HG03108 (cell line): ENCODE data around the gene MINK1.
A peak's percentile ranks its signal among the peaks of the same experiment; 100 is the strongest.

Experiments used
- ATAC-seq: cut with Tn5 transposase; IDR thresholded peaks from one replicate; pipeline ENCODE4 v1.9.1; 2021; ENCODE audit warnings: moderate library complexity; ENCODE audit not compliant: unreplicated experiment

MINK1 gene

GRCh38 chr17:4833178-4833940, at the start of gene MINK1:
TSS of gene MINK1 (plus strand) at chr17:4833340. CDS start at chr17:4833584, 244 bp downstream.
- ATAC-seq, result peak; percentile 89

GRCh38 chr17:4785311-4786105, 47.6 kb upstream of the MINK1 start:
- no peak for ATAC-seq

- ATAC-seq, result no peak
These were observed 47.0 kb upstream of the MINK1 start, which contains the start of gene VMO1 for GRCh38 chr17:4786106-4786511. TSS of gene VMO1 (minus strand) at chr17:4786364. CDS start at chr17:4786352, 12 bp downstream.

GRCh38 chr17:4786516-4786915, 46.6 kb upstream of the MINK1 start:
- no peak for ATAC-seq

GRCh38 chr17:4788159-4788806, 44.9 kb upstream of the MINK1 start:
- ATAC-seq, result no peak

GRCh38 chr17:4788807-4789700, 44.1 kb upstream of the MINK1 start, which contains the start of gene GLTPD2:
TSS of gene GLTPD2 (plus strand) at chr17:4788964. CDS start at chr17:4789012, 48 bp downstream.
- ATAC-seq, result peak; percentile 6

GRCh38 chr17:4789701-4789950, 43.5 kb upstream of the MINK1 start:
- ATAC-seq, result no peak

- ATAC-seq, result peak; percentile 83
These were observed 43.0 kb upstream of the MINK1 start for GRCh38 chr17:4789951-4790704.

GRCh38 chr17:4790705-4791088, 42.4 kb upstream of the MINK1 start:
- no peak for ATAC-seq

- ATAC-seq, result no peak
These were observed 38.0 kb upstream of the MINK1 start for GRCh38 chr17:4795168-4795567.

- ATAC-seq, result no peak
These were observed 36.6 kb upstream of the MINK1 start for GRCh38 chr17:4796552-4796920.

- no peak for ATAC-seq
These were observed 32.5 kb upstream of the MINK1 start for GRCh38 chr17:4800462-4801196.

GRCh38 chr17:4802228-4802627, 30.9 kb upstream of the MINK1 start, which contains the start of gene C17orf114:
TSS of gene C17orf114 (minus strand) at chr17:4802328.
- no peak for ATAC-seq

- ATAC-seq, result no peak
These were observed 26.7 kb upstream of the MINK1 start for GRCh38 chr17:4806456-4806776.

GRCh38 chr17:4806777-4807604, 26.1 kb upstream of the MINK1 start, which contains the start of gene PLD2:
TSS of gene PLD2 (plus strand) at chr17:4807152. CDS start at chr17:4807773, 621 bp downstream.
- peak; percentile 97 for ATAC-seq

- ATAC-seq, result no peak
These were observed 25.3 kb upstream of the MINK1 start for GRCh38 chr17:4807605-4808377.

- no peak for ATAC-seq
These were observed 24.8 kb upstream of the MINK1 start for GRCh38 chr17:4808378-4808767.
